Stimulated activated CD8-positive, alpha-beta memory T cell treated with anti-CD3 and anti-CD28 coated beads, Interleukin-4, amount 100 ng/mL, for 48 hours (primary cell): ENCODE data around the gene TNS3.

Experiments
- DNase-seq: peaks from one replicate; pipeline ENCODE4 v3.0.0-alpha.2; 2020

TNS3 gene

GRCh38 chr7:47502240-47502877 lies 79.6 kb downstream of the TNS3 start:
- no peak for DNase-seq

DNA sequence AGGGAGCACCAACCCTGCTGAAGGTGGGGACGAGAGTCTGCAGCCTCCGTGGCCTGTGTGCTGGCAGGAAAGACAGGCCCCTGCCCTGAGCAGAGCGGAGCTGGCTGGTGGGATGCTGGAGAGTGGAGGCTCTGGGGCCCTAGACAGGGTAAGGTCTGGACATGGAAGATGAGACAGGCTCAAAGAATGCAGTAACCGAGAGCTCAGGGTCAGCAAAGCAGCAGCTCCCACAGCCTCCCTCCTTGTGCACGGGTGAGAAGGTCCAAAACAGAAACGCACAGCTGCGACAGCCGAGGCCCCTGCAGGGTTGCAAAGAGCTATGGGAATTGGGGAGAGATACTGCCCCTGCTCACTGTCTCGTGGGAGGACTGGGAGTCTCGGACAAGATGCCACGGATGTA lies 80.5 kb downstream of the TNS3 start:
- no peak for DNase-seq

- DNase-seq, result no peak
Observed at GRCh38 chr7:47500103-47500563, 81.8 kb downstream of the TNS3 start.

- no peak for DNase-seq
Observed at GRCh38 chr7:47498229-47499056, 83.5 kb downstream of the TNS3 start.

GRCh38 chr7:47497367-47498096 lies 84.4 kb downstream of the TNS3 start:
- no peak for DNase-seq

GRCh38 chr7:47496666-47497065 lies 85.2 kb downstream of the TNS3 start:
- no peak for DNase-seq

- DNase-seq, result no peak
Observed at GRCh38 chr7:47496056-47496665, 85.8 kb downstream of the TNS3 start.

DNA sequence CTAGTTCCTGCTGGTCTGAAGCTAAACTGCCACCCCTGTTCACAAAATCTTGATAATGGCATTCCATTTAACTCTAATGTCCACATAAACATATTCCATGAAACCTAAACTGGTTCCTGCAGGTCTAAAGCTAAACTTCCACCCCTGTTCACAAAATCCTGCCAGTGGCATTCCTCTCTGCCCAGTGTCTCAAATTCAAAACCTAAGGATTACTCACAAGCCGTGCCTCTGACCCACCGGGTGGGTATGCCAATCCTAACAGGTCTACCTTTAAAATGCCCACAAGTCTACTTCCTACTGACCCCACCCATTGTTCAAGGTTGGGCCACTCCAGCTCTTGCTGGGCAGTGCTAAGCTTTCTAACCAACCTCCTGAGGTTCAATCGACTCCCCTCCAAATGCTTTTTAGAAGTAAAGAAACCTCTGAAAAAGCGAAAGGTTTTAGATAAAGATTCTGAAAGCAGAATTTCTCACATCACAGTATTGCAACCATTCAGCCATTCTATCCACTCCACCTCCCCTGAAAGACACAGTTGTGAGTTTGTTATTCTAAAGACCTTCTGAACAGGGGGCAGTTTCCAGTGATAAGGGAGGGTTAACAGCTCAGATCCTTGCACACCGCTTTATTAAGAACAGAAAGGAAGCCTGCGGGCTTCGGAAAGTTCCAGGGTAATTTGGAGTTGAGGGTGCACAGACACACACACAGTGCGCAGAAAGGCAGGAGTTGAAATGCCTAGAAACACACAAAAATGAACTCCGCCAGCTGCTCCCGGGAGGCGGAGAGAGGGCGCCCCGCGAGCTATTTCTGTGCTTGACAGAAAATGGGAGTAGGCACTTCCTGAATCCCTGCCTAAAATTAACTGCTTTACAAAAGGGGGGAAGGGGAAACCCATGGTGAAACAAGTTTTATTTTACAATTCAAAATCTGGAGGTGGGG lies 87.7 kb downstream of the TNS3 start:
- DNase-seq, result no peak

DNA sequence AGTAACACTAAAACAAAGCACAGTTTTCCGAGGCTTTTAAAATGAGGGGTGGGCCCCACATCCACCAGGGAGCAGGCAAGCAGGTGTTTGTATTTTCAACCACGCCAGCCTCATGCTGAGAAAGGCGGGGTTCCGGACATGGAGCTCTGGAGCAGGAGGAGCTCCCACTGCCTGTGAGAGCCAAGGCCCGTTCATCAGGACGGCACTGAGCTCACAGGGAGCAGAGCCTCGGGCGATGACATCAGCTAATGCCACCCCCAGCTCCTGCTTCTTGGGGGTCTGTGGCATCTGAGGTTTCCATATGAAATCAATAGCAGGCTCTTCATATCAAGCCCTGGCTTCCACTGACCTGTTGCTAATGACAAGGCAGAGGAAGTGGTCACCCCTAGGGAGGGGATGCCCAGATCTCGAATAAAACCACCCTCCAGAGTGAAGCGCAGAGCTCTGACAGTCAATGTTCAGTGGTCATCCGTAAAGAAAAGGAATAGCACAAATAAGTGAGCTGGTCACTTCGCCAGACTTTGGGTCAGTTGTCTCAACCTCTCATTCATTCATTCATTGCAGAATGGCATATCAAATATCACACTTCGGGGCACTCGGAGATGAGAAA lies 89.1 kb downstream of the TNS3 start:
- DNase-seq, result no peak

DNA sequence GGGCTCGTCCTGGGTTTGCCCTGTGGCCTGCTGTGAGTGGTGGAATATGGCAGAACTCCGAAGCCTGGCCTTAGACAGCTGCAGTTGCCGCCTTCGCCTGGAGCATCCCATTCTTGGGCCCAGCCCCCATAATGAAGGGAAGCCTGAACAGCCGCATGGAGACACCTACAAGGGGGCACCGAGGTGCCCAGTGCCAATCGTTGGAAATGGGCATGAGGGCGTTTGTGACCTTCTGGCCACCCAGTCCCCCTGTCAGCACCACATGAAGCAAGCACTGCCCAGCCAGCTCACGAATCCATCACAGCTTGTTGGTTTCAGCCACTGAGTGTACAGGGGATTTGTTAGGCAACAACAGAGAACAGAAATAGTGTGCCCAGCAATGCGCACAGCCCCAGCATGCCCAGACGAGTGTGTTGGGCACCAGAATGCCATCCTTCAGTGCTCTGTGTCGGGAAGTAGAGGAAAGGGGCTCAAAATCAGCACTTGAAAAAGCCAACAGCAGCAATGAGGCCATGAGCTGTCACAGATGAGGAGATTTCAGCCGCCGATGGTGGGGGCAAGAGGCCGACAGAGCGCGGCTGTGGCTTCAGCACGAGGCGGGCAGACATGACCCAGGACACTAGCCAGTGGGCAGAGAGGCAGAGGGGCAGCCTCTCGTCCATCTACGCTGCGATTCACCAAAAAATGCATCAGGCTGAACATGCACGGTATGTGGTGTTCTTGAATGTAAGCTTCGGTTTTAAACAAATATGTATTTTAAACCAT lies 91.2 kb downstream of the TNS3 start:
- no peak for DNase-seq

DNA sequence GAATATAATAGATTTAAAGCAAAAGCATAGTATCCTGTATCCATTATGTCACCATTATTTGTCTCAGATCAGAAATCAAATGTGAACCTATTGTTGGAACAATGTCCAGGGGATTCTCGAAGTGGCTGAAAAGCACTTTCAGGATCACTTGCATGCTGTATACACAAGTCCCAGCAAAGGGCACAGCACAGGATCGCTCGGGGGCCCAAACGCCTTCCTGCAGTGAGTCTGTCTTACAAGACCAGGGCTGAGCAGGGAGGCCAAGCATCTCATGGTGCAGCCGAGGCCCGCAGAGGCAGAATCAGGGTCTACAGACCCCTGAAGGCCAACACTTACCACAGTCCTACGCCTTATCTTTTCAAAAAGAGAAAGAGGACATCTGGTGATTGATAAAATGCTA lies 92.3 kb downstream of the TNS3 start:
- DNase-seq, result no peak

DNA sequence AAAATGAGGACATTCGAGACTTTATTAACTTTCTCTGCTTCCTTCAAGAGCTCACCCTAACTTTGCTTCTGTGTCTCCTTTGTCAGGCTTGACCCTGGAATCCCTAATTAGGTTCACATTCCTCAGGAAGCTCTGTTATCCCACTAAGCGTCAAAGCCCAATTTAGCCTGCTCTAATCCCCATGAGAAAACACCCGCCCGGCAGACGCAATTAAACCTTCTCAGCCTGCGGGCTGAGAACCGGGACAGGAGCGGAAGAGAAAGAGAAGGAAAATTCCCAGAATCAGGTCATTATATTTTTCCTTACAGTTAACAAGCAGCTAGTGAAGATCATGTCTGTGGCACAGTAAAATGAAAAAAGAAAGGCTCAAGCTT lies 93.0 kb downstream of the TNS3 start:
- DNase-seq, result no peak

DNA sequence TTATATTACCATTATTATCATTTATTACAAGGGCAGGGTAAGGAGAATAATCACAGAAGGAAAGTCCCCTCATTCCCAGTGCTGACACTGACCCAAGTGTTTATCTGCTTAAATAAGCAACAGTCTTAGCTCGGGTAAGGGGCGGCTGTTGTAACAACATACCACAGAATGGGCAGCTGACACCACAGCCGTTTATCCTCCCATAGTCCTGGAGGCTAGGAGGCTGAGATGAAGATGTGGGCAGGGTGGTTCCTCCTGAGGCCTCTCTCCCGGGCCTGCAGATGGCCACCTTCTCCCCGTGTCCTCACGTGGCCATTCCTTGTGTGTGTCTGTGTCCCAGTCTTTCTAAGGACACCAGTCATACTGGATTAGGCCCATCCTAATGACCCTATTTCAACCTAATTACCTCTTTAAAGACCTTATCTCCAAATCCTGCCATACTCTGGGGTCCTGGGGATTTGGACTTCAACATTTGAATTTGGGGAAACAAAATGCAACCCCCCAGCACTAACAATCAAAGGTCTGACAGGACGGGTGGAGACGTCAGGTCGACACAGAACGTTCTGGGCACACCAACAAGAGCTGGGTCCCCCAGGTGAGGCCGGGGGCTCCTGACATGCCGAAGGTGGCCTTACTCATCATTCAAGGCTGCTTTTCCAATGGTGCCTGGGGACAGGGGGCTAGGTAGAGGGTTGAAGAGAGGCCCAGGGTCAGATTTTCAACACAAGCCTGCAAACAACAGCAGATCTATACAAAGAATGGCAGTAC lies 93.5 kb downstream of the TNS3 start:
- DNase-seq, result no peak

DNA sequence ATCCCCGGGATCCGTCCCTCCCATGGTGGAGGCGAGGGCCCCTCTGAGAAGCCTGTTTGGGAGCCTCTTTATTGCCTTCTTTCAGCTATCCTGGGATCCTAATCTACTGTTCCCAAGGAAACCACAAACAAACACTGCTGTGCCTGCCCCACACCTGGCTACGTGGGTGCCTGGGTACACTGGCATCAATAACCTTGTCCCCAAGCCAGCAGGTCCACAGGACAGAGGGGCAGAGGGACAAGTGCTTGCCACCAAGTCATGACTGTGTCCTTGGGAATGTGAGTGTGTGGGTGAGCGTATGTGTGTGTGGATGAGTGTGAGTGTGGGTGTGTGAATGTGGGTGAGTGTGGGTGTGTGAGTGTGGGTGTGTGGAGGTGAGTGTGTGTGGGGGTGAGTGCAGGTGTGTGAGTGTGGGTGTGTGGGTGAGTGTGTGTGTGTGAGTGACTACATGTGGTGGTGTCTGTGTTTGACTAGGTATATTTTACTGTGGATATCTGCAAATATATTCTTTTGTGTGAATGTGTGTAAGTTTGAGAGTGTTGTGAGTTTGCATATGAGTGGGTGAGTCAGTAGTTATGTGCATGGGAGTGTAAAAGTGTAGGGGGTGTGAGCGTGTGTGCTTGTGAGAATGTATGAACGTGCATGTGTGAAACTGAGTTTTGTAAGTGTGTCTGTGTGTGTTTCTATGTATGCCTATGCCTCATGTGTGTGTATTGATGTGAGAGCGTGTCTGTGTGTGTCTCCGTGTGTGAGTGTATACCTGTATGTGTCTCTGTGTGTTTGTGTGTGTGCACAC lies 96.1 kb downstream of the TNS3 start:
- DNase-seq, result no peak

- no peak for DNase-seq
Observed at GRCh38 chr7:47484923-47485639, 96.8 kb downstream of the TNS3 start.

- no peak for DNase-seq
Observed at GRCh38 chr7:47484457-47484856, 97.5 kb downstream of the TNS3 start.

GRCh38 chr7:47483604-47484273 lies 98.2 kb downstream of the TNS3 start:
- DNase-seq, result no peak
